GM10248 (cell line): ENCODE results near the gene PTPN22.

ENCODE experiments used
- CTCF ChIA-PET: fragments of 300-600 bp; sonication (Branson Sonifier 250); formaldehyde crosslinking; extraction: SDS; loops from one replicate; lab custom pipeline; 2021; ENCODE audit warnings: antibody characterized with exemption; lab: Yijun Ruan, JAX
- POLR2A ChIA-PET: fragments of 350-650 bp; sonication (Branson Sonifier 250); formaldehyde crosslinking; extraction: SDS; loops from one replicate; lab custom pipeline; 2020; ENCODE audit warnings: antibody characterized with exemption; lab: Yijun Ruan, JAX
- DNase-seq: peaks from one replicate; pipeline ENCODE4 v3.0.0; 2012; ENCODE audit errors: extremely low spot score
- TF ChIP-seq, protein P1 (sequence below): IDR thresholded peaks from 2 replicates; pipeline ENCODE4 v1.5.1; 2012; ENCODE audit warnings: mild to moderate bottlenecking, low read depth; ENCODE audit errors: extremely low read depth, missing control alignments, control extremely low read depth

PTPN22 gene

DNA sequence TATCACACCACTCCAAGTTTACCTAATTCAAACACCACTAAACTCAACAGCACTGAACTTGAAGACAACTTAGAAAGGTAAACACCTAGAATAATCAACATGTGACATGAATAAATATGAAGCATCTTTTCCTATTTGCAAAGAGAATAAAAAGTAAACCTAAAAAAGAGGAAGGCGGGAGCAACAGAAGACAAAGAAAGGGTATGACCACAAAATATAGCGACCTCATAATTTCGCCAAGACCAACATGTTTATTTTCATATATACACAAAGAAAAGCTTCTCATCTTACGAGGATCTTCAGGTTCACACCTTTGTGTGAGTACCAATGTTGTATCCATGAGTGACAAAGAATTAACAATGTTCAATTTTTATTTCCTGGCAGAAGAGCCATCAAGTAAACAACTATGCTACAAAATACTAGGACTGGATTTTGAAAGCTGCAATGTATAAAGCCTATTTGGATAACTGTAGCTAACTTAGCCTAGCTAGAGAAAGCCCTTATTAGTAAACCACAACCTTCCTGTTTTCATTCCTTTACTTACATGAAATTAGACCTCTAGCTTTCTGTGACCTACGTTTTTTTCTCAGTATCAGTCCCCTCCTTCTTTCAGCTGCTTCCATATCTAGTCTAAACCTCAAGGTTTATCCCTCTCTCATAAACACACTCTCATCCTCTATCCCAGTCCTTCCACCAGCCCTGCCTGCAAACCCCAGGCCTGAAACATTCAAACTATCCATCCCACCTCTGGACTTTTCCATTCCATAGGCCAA, 91.0 kb downstream of the PTPN22 start:
- ChIA-PET POLR2A (no interaction called here), CTCF (interaction anchor here (1.1 to 1.9 kb wide), 6 partner anchors 10 to 124 kb away, joined by 3 to 5 read pairs (median 4); partner anchors contain the start of gene AP4B1)
- TF ChIP-seq, protein P1, sequence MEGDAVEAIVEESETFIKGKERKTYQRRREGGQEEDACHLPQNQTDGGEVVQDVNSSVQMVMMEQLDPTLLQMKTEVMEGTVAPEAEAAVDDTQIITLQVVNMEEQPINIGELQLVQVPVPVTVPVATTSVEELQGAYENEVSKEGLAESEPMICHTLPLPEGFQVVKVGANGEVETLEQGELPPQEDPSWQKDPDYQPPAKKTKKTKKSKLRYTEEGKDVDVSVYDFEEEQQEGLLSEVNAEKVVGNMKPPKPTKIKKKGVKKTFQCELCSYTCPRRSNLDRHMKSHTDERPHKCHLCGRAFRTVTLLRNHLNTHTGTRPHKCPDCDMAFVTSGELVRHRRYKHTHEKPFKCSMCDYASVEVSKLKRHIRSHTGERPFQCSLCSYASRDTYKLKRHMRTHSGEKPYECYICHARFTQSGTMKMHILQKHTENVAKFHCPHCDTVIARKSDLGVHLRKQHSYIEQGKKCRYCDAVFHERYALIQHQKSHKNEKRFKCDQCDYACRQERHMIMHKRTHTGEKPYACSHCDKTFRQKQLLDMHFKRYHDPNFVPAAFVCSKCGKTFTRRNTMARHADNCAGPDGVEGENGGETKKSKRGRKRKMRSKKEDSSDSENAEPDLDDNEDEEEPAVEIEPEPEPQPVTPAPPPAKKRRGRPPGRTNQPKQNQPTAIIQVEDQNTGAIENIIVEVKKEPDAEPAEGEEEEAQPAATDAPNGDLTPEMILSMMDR, result no peak
- no peak for DNase-seq

DNA sequence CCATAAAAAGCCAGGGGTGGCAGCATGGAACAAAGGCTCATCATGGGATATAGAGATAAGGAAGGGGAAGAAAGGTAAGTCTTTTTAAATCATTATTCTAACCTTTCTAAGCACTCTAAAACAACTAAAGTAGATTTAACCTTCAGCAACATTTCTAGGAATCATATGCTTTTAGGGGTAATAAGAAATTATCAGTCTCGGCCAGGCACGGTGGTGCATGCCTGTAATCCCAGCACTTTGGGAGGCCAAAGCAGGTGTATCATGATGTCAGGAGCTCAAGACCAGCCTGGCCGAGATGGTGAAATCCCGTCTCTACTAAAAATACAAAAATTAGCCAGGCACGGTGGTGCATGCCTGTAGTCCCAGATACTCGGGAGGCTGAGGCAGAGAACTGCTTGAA, 92.0 kb downstream of the PTPN22 start:
- POLR2A ChIA-PET, result no interaction called here
- DNase-seq, result no peak
- TF ChIP-seq, protein P1, result no peak
- CTCF ChIA-PET, result interaction anchor here (1.3 kb wide), 1 partner anchor 125 kb away, joined by 5 read pairs; the partner anchor contains the start of gene AP4B1

DNA sequence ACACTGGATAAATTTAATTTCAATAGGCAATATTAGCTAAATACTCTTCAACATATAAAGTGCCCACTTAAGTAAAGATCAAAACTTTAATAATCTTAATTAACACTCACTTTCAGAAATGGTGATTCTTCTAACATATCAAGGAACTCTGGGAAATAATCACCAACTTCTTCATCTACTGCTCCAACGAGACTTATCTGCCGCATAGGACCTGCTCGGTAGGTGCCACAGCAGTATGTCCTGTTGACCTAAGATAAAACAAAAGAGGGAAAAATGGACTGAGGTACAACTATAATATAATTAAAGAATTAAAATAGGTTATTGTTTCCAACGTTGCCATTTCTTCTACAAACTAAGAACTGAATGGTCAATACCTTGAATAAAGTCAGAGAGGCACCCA, 94.0 kb downstream of the PTPN22 start:
- TF ChIP-seq, protein P1, result no peak
- ChIA-PET POLR2A (interaction anchor here (0.7 kb wide), 1 partner anchor 424 kb away, joined by 6 read pairs; no protein-coding TSS in a partner anchor), CTCF (no interaction called here)
- DNase-seq, result no peak

DNA sequence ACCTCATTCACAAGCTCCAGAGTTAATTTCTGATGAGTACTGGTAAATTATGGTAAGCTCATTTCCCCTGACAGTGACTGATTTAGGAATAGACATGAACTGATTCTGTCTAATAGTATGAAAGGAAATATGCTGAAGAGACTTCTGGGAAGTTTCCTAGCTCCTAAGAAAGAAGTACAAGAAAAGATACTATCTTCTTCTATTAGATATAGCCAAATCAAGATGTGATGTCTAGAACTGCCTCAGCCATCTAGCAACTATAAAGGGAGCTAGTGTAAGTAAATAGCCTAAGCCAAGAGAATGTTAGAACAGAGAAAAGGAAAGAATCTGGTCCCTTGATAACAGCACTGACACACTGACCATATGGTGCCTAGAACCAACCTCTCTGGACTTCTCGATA, 101.5 kb downstream of the PTPN22 start:
- DNase-seq, result no peak
- POLR2A ChIA-PET, result interaction anchor here (1.3 kb wide), 1 partner anchor 11 kb away, joined by 3 read pairs; the partner anchor contains the start of gene PHTF1
- TF ChIP-seq, protein P1, result no peak
- CTCF ChIA-PET, result interaction anchor here (1.0 to 2.7 kb wide), 3 partner anchors 11 to 14 kb away, joined by 3 to 7 read pairs (median 5); partner anchors contain the start of gene PHTF1

DNA sequence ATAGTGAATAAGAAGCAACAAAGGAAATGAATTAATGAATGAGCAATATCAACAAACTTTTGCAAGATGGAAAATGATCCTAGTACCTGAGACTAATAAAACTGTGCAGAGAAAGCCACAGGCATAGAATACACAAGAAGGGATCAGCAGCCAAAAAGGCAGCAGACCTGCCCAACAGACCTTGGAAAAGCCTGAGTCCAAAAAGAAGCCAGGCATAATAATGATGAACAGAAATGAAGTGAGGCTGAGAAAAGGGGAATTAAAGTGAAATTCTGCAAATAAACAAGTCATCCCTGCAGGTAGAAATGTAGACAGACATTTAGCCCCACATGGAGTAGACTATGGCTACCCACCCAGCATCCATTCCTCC, 101.9 kb downstream of the PTPN22 start:
- no peak for DNase-seq
- POLR2A ChIA-PET, result interaction anchor here (1.3 kb wide), 1 partner anchor 10 kb away, joined by 3 read pairs; the partner anchor contains the start of gene PHTF1
- TF ChIP-seq, protein P1, result no peak
- CTCF ChIA-PET, result interaction anchor here (1.0 to 2.7 kb wide), 4 partner anchors 10 to 697 kb away, joined by 3 to 7 read pairs (median 4); partner anchors contain the start of genes LRIG2 and PHTF1

DNA sequence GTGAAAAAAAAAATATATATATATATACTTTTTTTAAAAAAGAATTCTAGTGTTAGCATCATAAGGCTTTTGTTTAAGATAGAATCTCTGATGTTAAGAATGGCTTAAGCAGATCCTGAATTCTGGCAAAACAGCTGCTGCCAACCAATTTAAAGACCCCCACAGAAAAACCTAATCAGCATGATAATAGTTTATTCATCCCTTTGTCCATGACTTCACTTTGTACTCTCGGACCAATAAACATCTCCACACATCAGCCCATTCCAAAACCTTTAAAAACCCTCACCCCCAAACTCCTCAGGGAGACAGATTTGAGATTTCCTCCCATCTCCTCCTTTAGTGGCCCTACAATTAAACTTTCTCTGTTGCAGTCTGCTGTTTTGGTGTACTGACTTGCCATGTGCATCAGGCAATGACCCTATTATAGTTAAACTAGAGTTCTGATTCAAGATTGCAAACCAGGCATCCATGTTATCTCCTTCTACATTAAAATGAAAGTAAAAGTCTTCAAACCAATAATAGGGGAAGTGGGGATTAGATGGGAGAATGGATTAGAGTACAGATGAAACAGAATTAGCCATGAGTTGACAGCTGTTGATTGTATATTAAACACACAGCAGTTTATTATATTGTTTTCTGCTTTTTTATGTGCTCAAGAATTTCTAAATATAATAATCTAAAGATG, 102.5 kb downstream of the PTPN22 start:
- POLR2A ChIA-PET, result interaction anchor here (1.3 kb wide), 1 partner anchor 10 kb away, joined by 3 read pairs; the partner anchor contains the start of gene PHTF1
- no peak for DNase-seq
- CTCF ChIA-PET, result interaction anchor here (1.2 to 2.7 kb wide), 3 partner anchors 10 to 696 kb away, joined by 3 to 7 read pairs (median 3); partner anchors contain the start of genes LRIG2 and PHTF1
- TF ChIP-seq, protein P1, result no peak
